Left colon (tissue), 2 donors: ENCODE results near the gene FOXP4. TPM values are rescaled to one million over a fixed set of nuclear protein-coding genes. Genes with fewer than 3 reads are reported as not detected.

Experiments
- ATAC-seq: fragments of 200-7000 bp; cut with Tn5 transposase; one replicate; pipeline ENCODE4 v1.9.1; 2020; ENCODE audit warnings: mild to moderate bottlenecking, moderate library complexity
- DNase-seq, 2 donors: peaks; one replicate each; pipeline ENCODE4 v3.0.0-alpha.2; 2020
- intact Hi-C, 2 donors: fragments of 100-400 bp; cut with DNase I in 1 of 2; cut with micrococcal nuclease in 1 of 2; formaldehyde crosslinking; loops; one replicate each; pipeline versions ENCODE4 v1.11.2 to v1.14.0; 2022; cut with DNase I, micrococcal nuclease
- total RNA-seq, 2 donors: library from RNA; stranded (reverse); fragmentation: NEBNext Ultra II Directional; extraction: Animal tissue kit (Norgen Biotek cat#: 25700); gene quantifications; one replicate each; pipeline ENCODE4 v1.2.1, GENCODE V29; 2021
- donor health status: DM: no; HTN: no; CAD: no.
- donor health status: DM: yes; HTN: yes; CAD: no.

FOXP4 gene
- total RNA-seq, 2 donors from 2014 or later = 38.6 to 39.4 TPM

- ATAC-seq (no peak), DNase-seq (no peak)
- intact Hi-C loops = no loop called here
Observed at GRCh38 chr6:41634657-41635056, 88.5 kb downstream of the FOXP4 start.

DNA sequence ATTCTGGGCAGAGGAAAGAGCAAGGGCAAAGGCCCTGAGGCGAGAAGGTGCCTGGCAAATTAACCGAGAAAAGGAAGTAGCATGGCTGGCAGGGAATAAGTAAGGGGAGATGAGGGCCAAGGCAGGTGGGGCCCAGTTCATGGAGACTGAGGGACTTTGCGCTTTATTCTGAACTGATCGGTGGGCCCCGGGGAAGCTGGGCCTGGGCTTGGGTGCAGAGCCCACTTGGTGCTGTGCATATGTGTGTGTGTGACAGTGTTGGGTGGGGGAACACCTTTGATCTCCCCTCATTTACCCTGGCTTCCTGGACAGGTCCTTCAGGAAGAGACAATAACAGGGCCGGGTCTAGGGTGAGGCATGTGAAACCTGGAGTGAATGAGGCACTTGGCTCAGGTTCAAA is 89.2 kb downstream of the FOXP4 start:
- no peak for DNase-seq
- ATAC-seq = no peak
- intact Hi-C loops = no loop called here

GRCh38 chr6:41636833-41637193 is 90.6 kb downstream of the FOXP4 start:
- intact Hi-C loops = no loop called here
- ATAC-seq (peak; percentile 98), DNase-seq (peak; percentile 58 to 66)

DNA sequence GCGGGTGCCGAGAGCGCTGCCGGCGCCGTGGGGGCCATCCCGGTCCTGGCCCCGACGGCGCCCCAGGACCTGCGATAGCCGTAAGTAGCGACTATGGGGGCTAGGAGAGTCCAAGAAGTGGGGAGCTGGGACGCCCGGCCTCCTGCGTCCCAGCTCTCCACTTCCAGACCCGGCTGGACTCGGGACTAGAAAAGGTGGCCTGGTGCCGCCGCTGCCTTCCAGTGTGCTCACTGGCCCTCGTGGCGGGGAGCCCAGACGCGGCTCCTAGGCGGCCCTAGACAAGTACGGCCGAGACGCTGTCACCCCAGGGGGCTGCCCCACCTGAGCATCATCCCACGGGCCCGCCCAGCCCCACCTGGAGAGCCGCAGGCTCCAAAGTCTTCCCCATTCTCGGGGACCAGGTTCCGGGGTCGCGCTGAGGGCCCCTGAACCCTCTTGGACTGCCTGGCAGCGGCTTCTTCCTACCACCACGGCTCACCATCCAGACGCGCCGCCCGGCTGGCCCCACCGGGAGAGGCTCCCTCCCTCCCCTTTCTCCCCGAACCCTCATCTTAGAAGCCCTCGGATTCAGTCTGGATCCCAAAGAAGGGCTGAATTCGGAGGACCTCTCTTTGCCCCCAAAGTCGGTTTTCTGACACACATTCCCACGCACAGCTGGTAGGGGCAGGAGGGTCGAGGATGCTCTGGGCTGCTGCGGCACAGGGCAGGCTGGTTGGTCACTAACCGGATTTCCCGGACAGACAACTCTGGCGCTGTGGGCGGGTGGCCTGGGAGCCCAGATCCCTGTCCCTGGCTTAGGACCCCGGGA is 91.2 kb downstream of the FOXP4 start:
- intact Hi-C loops = no loop called here
- DNase-seq (no peak), ATAC-seq (peak; percentile 32)

DNA sequence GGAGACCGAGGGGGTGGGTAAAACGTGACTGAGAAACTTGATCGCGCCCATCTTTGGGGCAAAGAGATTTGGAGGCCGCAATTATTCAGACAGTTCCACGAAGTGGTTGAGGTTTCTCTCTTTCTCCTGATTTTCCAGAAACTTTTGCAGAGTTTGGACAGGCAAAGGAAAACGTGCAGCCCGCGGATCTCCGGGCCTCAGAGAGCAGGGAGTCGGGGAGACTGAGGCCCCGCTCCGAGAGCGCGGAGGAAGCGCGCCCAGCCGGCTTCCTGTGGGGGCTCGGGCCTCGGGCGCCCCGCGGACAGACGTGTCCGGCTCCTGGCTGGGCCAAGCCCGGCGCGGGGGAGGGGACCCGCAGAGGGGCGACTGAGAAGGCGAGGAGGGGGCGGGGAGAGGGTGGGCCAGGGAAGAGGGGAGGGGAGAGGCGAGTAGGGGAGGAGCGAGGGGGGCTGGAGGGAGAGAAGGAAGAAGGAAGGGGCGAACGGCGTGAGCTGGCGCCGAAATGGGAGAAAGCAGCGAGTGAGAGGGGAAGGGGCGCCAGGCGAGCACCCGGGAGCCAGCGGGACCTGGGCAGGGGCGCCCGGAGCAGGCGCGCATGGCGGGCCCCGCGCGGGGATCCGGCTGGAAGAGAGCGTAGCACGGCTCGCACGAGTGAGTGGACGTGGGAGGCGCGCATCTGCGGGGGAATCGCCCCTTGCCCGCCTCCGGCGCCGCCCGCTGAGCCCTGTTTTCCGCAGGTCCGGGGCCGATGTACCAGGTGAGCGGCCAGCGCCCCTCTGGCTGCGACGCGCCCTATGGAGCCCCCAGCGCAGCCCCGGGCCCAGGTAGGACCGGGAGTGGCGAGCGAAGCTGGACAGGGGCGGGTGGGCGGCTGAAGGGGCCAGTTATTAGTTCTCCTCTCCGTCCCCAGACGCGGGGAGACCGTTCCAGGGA is 92.1 kb downstream of the FOXP4 start, which contains the start of gene MDFI:
Gene MDFI (plus strand): TSS at position 467 of the 933 bp plus-strand sequence. CDS start 282 bp downstream, at position 749.
- ATAC-seq (no peak), DNase-seq (no peak)
- intact Hi-C loops = no loop called here

- DNase-seq (peak in 1 of 2 donors; percentile 9), ATAC-seq (no peak)
- intact Hi-C loops = no loop called here
Observed at GRCh38 chr6:41638935-41639808, 93.0 kb downstream of the FOXP4 start.

GRCh38 chr6:41639809-41640371 is 93.7 kb downstream of the FOXP4 start:
- no peak for DNase-seq
- intact Hi-C loops = no loop called here
- no peak for ATAC-seq

- ATAC-seq (no peak), DNase-seq (no peak)
- intact Hi-C loops = no loop called here
Observed at GRCh38 chr6:41640426-41640825, 94.2 kb downstream of the FOXP4 start.

DNA sequence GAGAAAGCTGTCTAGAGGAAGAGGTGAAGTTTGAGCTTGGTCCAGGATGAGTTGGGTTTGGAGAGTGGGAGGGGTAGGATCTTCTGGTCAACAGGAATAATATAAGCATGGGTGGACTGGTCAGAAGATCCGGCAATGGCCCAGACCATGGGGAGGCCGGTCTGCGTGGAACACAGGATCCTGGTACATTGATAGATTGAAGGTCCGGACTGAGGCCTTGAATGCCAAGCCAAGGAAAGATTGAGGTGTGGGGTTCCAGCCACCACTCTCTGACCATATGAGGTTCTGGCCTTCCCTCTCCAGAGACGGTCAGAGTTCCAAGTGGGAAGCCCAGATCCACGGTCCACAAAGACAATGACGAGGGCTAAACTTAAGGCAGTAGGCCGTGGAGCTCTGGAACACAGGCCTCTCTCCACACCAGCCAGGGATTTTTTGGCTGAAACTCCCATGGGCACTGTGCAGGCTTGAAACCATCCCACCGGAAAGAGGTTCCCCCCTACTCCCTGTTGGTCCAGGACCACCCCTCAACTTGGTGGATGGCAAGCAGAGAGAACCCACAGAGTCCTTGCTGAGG is 95.3 kb downstream of the FOXP4 start:
- no peak for DNase-seq
- no peak for ATAC-seq
- intact Hi-C loops = no loop called here

GRCh38 chr6:41642090-41642959 is 96.1 kb downstream of the FOXP4 start:
- DNase-seq (no peak), ATAC-seq (no peak)
- intact Hi-C loops = no loop called here

GRCh38 chr6:41642960-41643898 is 97.0 kb downstream of the FOXP4 start:
- intact Hi-C loops = no loop called here
- ATAC-seq = no peak
- DNase-seq = no peak

DNA sequence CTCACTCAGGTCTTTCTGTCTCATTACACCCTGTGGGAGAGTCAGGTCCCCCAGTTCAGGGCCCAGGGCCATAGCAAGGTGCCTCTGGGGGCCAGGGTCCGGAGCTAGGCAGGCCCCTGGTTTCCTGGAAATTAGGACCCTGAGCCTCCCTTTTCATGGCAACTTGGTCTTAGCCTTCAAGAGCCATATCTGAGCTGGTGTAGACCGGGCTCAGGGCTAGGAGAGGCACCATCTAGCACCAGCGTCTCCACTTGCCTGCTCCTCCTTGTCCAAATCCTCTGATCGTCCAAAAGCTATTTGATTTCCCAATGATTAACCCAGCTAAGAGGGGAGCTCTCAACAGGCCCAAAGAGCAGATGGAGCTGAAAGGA is 97.7 kb downstream of the FOXP4 start:
- no peak for DNase-seq
- intact Hi-C loops = no loop called here
- no peak for ATAC-seq

DNA sequence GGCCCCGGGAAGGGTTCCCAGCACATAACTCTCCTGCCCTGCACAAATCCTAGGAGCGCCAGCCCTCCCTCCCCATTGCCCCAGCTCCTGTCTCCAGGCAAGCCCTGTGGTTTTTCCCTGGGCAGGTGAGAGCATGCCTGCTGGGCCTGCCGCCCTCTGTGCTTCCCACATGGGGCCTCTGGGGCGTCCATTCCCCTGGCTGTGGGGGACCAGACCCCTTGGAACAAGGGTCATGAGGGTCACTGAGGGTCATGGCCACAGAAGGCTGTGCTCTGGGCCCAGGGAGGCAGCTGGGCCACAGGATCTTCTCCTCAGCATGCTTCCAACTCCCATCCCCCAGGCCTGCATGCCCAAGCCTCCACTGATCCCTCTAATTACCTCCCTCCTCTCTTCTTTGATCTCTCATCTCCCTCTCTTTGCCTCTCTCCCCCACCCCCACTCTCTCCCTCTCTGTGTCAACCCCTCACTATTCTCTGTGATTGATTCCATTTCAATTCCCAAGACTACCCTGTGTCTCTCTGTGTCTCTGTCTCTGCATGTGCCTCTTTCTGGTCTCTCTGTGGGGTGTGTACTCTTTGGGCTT is 98.2 kb downstream of the FOXP4 start:
- DNase-seq = no peak
- intact Hi-C loops = no loop called here
- ATAC-seq = no peak

DNA sequence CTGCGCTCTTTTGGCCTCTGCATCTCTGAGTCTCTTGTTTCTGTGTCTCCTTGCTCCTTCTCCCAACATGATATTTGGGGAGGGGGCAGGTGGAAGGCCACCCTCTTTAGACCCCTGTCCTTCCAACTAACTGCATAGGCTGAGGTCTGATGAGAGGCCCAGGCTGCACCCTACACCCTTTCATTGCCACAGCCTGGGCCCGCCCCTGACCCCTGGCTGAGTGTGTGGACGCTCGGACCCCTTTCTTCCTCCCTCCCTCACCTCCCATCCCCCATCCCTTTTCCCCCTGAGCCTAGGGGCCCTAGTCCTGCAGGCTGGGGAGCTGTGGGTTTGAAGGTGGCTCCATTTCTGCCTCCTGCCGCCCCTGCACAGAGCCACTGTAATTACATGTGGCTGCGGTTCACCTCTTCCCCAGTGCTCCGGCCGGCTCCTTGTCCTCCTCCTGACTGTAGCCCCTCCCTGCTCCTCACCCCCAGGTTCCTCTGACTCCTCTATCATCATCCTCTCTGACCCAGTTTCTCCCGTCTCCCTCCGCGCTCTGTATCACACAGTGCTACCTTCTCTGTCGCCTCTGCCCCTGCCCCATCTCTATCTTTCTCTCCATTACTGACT is 98.9 kb downstream of the FOXP4 start:
- intact Hi-C loops = no loop called here
- no peak for DNase-seq
- no peak for ATAC-seq

- intact Hi-C loops = no loop called here
- ATAC-seq (no peak), DNase-seq (no peak)
Observed at GRCh38 chr6:41646026-41646795, 100.0 kb downstream of the FOXP4 start.
